Skeletal muscle cell (primary cell): Measurements from ENCODE around the gene CPB1.

Source experiments
- DNase-seq: peaks from one replicate; pipeline ENCODE4 v3.0.0-alpha.2; 2010; ENCODE audit warnings: low read depth
- H3K4me3 ChIP-seq: 2 replicates; pipeline ENCODE4 v1.5.1; 2011; ENCODE audit warnings: low read depth, mild to moderate bottlenecking, control low read depth, low read length, moderate library complexity

CPB1 gene

DNA sequence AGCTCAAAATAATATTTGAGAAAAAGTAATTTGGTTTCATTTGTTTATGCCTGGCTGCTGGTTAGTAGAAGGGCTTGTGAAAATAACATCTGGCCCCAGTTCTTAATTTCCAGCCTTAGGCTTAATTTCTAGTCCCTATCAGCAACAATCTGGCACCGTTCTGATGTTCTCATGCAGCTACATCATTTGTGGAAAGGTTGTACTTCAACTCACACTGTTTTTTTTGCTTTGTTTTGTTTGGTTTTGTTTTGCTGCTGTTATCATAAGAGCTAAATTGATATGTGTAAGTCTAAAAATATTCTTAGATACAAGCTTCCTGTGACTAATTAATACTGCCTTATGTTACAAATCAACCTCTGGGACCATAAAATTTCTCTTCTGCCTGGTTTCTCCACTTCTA lies 46.4 kb downstream of the CPB1 start:
- H3K4me3 ChIP-seq = no peak overlapping the region
- no peak for DNase-seq

- DNase-seq = no peak
- no peak overlapping the region for H3K4me3 ChIP-seq
Observed at GRCh38 chr3:148878095-148878494, 50.5 kb downstream of the CPB1 start.

GRCh38 chr3:148879256-148879655 lies 51.6 kb downstream of the CPB1 start:
- no peak for DNase-seq
- H3K4me3 ChIP-seq = no peak overlapping the region

- H3K4me3 ChIP-seq = no peak overlapping the region
- no peak for DNase-seq
Observed at GRCh38 chr3:148880681-148881080, 53.1 kb downstream of the CPB1 start.

DNA sequence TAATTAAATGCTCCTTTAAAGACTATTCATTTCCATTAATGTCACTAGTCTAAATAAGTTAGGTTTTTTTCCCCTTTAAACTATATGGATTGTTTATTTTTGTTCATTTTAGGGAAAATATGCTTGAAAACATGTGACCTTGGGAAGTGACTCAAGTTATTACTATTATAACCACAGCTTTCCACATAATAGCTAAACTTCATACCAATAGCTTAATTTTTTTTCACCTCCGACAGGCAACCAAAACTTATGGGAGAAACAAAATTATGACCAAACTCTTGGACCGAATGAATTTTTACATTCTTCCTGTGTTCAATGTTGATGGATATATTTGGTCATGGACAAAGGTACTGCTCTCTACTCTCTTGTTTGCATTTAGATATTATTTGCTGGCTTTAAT lies 53.7 kb downstream of the CPB1 start:
- no peak for DNase-seq
- H3K4me3 ChIP-seq = no peak overlapping the region

- no peak for DNase-seq
- no peak overlapping the region for H3K4me3 ChIP-seq
Observed at GRCh38 chr3:148882288-148882687, 54.7 kb downstream of the CPB1 start.

DNA sequence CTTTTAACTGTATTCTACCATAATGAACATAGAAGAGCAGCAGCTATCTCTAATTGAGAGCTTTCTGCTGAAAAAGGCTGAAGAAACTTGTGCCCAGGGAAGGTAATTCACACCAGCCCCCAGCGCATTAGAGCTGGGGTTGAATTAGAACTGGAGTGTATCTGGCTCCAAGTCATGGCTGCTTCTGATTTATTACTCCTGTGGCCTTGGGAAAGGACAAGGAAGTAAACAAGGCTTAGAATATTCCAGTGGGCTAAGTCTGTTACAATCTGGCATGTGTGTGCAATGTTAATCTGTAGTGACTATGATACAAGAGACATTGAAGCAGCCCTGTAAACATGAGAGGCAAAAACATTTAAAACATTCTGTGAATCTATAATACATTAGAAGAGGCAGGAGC lies 55.6 kb downstream of the CPB1 start:
- no peak for DNase-seq
- H3K4me3 ChIP-seq = no peak overlapping the region

- no peak overlapping the region for H3K4me3 ChIP-seq
Observed at GRCh38 chr3:148884261-148884660, 56.6 kb downstream of the CPB1 start.

GRCh38 chr3:148889828-148890227 lies 62.2 kb downstream of the CPB1 start:
- no peak for DNase-seq
- no peak overlapping the region for H3K4me3 ChIP-seq

More at GRCh38 chr3:148884261-148884660, 56.6 kb downstream of the CPB1 start:
- no peak for DNase-seq

- H3K4me3 ChIP-seq = no peak overlapping the region
- DNase-seq = no peak
Observed at GRCh38 chr3:148896062-148896461, 68.5 kb downstream of the CPB1 start.

DNA sequence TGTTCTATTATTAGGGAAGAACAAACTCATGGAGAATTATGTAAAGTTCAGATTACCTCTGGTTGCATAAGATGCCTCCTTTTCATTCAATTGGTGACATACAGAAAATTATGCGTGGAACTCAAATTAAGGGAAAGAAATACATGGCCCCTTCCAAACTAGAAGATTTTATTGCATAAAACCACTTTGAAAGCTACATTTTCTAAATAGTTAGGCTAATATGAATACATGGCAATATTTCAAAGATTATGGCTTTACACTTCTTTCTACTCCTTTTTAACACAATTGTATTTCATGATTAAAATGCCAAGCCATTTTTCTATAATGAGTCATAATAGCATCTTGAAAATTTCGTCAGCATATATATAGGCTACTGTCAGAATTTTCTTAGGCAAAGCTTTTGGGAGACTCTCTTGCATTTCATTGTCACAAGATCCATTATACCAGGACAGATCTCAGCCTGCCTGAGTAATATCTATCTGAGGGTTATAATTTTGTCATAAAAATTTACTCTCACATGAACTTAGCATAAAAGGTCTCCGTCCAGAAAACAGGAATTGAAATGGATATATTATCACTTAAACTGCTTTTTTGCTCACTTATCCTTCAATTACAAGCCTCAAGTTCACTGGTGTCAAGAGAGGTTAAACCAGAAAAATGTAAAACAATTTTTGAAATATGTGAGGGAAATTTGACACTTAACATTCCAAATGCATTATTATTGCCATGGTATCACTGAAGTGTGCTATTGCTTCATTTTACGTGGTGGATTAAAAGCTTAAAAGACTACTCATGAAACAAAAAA lies 74.6 kb downstream of the CPB1 start:
- DNase-seq = peak; percentile 31
- no peak overlapping the region for H3K4me3 ChIP-seq

GRCh38 chr3:148903022-148903442 lies 75.4 kb downstream of the CPB1 start:
- no peak overlapping the region for H3K4me3 ChIP-seq
- DNase-seq = peak; percentile 14

DNA sequence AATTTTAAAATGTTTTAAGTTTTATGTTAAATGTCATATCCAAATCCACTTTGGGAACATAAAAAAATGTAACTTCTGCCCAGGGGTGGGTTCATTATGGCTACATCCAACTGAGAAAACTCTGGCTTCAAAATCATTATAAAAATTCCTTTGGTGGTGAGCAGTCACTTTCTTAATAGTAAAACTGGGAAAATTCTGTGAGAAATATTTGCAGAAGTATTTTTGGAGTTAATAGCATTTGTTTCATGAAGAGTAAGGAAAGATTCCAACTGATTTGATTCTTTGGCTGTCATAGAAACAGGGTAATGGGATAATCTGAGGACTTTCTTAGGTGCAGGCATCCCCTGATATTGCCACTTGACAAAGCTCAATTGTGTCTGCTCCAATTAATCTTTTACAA lies 76.3 kb downstream of the CPB1 start:
- no peak overlapping the region for H3K4me3 ChIP-seq
- no peak for DNase-seq

DNA sequence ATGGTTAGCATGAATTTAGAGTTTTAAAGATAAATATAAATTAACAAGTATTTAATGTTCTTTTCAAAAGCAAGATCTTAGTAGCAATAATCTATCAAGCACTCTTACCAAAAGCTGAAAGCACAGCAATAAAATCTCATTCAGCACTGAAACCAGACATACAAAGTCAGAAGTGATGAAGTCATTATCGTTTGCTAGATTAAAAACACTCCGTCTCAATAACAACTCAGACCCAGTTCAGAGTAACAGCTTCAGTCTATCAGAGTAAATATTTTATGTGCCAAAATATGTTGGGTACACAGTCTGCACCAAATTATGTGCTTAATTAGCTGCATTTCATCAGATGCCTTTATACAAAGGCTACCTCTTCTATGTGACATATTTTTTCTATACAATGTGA lies 79.1 kb downstream of the CPB1 start:
- DNase-seq = no peak
- H3K4me3 ChIP-seq = no peak overlapping the region
